Measurements from ENCODE around the gene CACNA1I.
"Not testable (repeated sequence)": the region's sequence is repeated elsewhere in the genome, so short reads cannot be mapped to it uniquely, and the experiment has no call there.

The CACNA1I gene

GRCh38 chr22:39570665-39571064, at the start of gene CACNA1I:
Gene CACNA1I (plus strand): TSS chr22:39570753. CDS start chr22:39570753, 0 bp downstream.
- DNase-seq = no peak

- not testable (repeated sequence) for DNase-seq
Measured at GRCh38 chr22:39521106-39521885, 49.3 kb upstream of the CACNA1I start.

GRCh38 chr22:39522091-39522490, 48.5 kb upstream of the CACNA1I start:
- DNase-seq = not testable (repeated sequence)

- peak in 5 of 56 donors; percentile 9 to 36 (median 23) for DNase-seq
Measured at GRCh38 chr22:39522567-39523300, 47.8 kb upstream of the CACNA1I start.

GRCh38 chr22:39524089-39524752, 46.3 kb upstream of the CACNA1I start:
- no peak for DNase-seq

- no peak for DNase-seq
Measured at GRCh38 chr22:39524753-39525657, 45.5 kb upstream of the CACNA1I start.

GRCh38 chr22:39525658-39525975, 44.9 kb upstream of the CACNA1I start:
- no peak for DNase-seq

- no peak for DNase-seq
Measured at GRCh38 chr22:39526736-39527171, 43.8 kb upstream of the CACNA1I start.

GRCh38 chr22:39527481-39527961, 43.0 kb upstream of the CACNA1I start:
- no peak for DNase-seq

- DNase-seq = no peak
Measured at GRCh38 chr22:39528080-39528661, 42.4 kb upstream of the CACNA1I start.

GRCh38 chr22:39528681-39529486, 41.7 kb upstream of the CACNA1I start:
- DNase-seq = peak; percentile 49 to 95 (median 82)

- DNase-seq = no peak
Measured at GRCh38 chr22:39529487-39529851, 41.1 kb upstream of the CACNA1I start.

- DNase-seq = no peak
Measured at GRCh38 chr22:39530116-39530515, 40.4 kb upstream of the CACNA1I start.

GRCh38 chr22:39530692-39531331, 39.7 kb upstream of the CACNA1I start:
- DNase-seq = no peak

GRCh38 chr22:39532215-39533073, 38.1 kb upstream of the CACNA1I start, which contains the start of gene RPS19BP1:
Gene RPS19BP1 (minus strand): TSS chr22:39532748. CDS start chr22:39532738, 10 bp downstream.
- peak; percentile 89 to 100 (median 97) for DNase-seq

GRCh38 chr22:39534092-39534506, 36.5 kb upstream of the CACNA1I start:
- no peak for DNase-seq

- DNase-seq = peak in 50 of 56 donors; percentile 15 to 92 (median 59)
Measured at GRCh38 chr22:39534591-39535356, 35.8 kb upstream of the CACNA1I start.
